HepG2 (cell line): ENCODE measurements around the gene DOK4. TPM values are rescaled to one million over a fixed set of nuclear protein-coding genes. Genes with fewer than 3 reads are reported as not detected.
A peak's percentile ranks its signal among the peaks of the same experiment; 100 is the strongest.

ENCODE experiments used
- ARNT2 ChIP-seq: sonication (generic); formaldehyde crosslinking; IDR thresholded peaks from 2 replicates; pipeline ENCODE4 v1.8.0; 2022; ENCODE audit warnings: mild to moderate bottlenecking, low read depth, missing genetic modification reagents, moderate library complexity
- ATF2 ChIP-seq: sonication (generic); formaldehyde crosslinking; IDR thresholded peaks from 2 replicates; pipeline ENCODE4 v1.4.0; 2020; ENCODE audit warnings: missing genetic modification reagents
- DNMT1 ChIP-seq: sonication (generic); formaldehyde crosslinking; IDR thresholded peaks from 2 replicates; pipeline ENCODE4 v1.5.1; 2020; ENCODE audit warnings: mild to moderate bottlenecking, missing genetic modification reagents
- DR1 ChIP-seq: sonication (generic); formaldehyde crosslinking; IDR thresholded peaks from 2 replicates; pipeline ENCODE4 v1.8.0; 2021; ENCODE audit warnings: mild to moderate bottlenecking, missing genetic modification reagents, inconsistent platforms
- FOXP1 ChIP-seq, 2 experiments: fragments of 450-650 bp in 1 of 2; IDR thresholded peaks; 2 replicates each; pipeline ENCODE4 v1.6.1; 2017 to 2018; ENCODE audit warnings: antibody characterized with exemption in 1 of 2
- ISX ChIP-seq: sonication (generic); formaldehyde crosslinking; conservative IDR thresholded peaks from 2 replicates; pipeline ENCODE4 v1.5.0; 2020; ENCODE audit warnings: missing genetic modification reagents
- NRL ChIP-seq: sonication (generic); formaldehyde crosslinking; IDR thresholded peaks from 2 replicates; pipeline ENCODE4 v1.5.0; 2020; ENCODE audit warnings: missing genetic modification reagents, mild to moderate bottlenecking, moderate library complexity, borderline replicate concordance
- PTBP1 ChIP-seq: fragments of 200-400 bp; formaldehyde crosslinking; IDR thresholded peaks from 2 replicates; pipeline ENCODE4 v1.6.1; 2018; ENCODE audit warnings: low read length, low read depth; ENCODE audit not compliant: poor library complexity, severe bottlenecking
- RBFOX2 ChIP-seq: fragments of 200-400 bp; formaldehyde crosslinking; IDR thresholded peaks from 2 replicates; pipeline ENCODE4 v1.6.1; 2017; ENCODE audit warnings: low read depth, mild to moderate bottlenecking, low read length
- RXRA ChIP-seq: sonication (generic); formaldehyde crosslinking; IDR thresholded peaks from 2 replicates; pipeline ENCODE4 v1.5.1; 2020; ENCODE audit warnings: missing genetic modification reagents
- SMC3 ChIP-seq: IDR thresholded peaks from 2 replicates; pipeline ENCODE4 v1.6.1; 2011; ENCODE audit warnings: low read length, improper control_type of control experiment
- SRSF1 ChIP-seq: fragments of 200-400 bp; formaldehyde crosslinking; optimal IDR thresholded peaks from 2 replicates; pipeline ENCODE3; 2017; ENCODE audit warnings: mild to moderate bottlenecking, low read depth, low read length, moderate library complexity
- ZNF180 ChIP-seq: sonication (generic); formaldehyde crosslinking; IDR thresholded peaks from 2 replicates; pipeline ENCODE4 v1.4.0; 2020; ENCODE audit warnings: low read depth, missing genetic modification reagents, borderline replicate concordance
- ZNF335 ChIP-seq: sonication (generic); formaldehyde crosslinking; IDR thresholded peaks from 2 replicates; pipeline ENCODE4 v1.4.0; 2020; ENCODE audit warnings: missing genetic modification reagents
- ZNF543 ChIP-seq: sonication (generic); formaldehyde crosslinking; IDR thresholded peaks from 2 replicates; pipeline ENCODE4 v1.4.0; 2020; ENCODE audit warnings: mild to moderate bottlenecking, missing genetic modification reagents
- ZNF589 ChIP-seq: sonication (generic); formaldehyde crosslinking; conservative IDR thresholded peaks from 2 replicates; pipeline ENCODE4 v1.8.0; 2022; ENCODE audit warnings: mild to moderate bottlenecking, moderate library complexity, missing genetic modification reagents
- ZNF616 ChIP-seq: sonication (generic); formaldehyde crosslinking; IDR thresholded peaks from 2 replicates; pipeline ENCODE4 v1.5.0; 2020; ENCODE audit warnings: low read depth, mild to moderate bottlenecking, missing genetic modification reagents
- ZNF782 ChIP-seq: sonication (generic); formaldehyde crosslinking; IDR thresholded peaks from 2 replicates; pipeline ENCODE4 v1.4.0; 2020; ENCODE audit warnings: missing genetic modification reagents, mild to moderate bottlenecking, borderline replicate concordance
- ZNF83 ChIP-seq: sonication (generic); formaldehyde crosslinking; IDR thresholded peaks from 2 replicates; pipeline ENCODE4 v1.4.0; 2020; ENCODE audit warnings: missing genetic modification reagents, mild to moderate bottlenecking, borderline replicate concordance
- polyA plus RNA-seq, 8 experiments: library from polyadenylated mRNA; depleted of rRNA in 3 of 8; stranded (reverse) in 7 of 8; unstranded in 1 of 8; fragments of >200 nt; fragmentation: Illumina TruSeq in 4 of 8; extraction: Trizol in 4 of 8; gene quantifications; 2 replicates each; pipeline versions ENCODE4 v1.2.1 to v1.2.3, GENCODE V29; 2011 to 2016; ENCODE audit warnings: low read depth in 4 of 8, missing spikeins in 1 of 8, mixed read lengths in 1 of 8; ENCODE audit not compliant: insufficient read depth in 1 of 8
- total RNA-seq, 5 experiments: library from RNA; depleted of rRNA; stranded (reverse); fragments of >200 nt; fragmentation: Illumina TruSeq; extraction: Trizol; gene quantifications; 2 replicates each; pipeline ENCODE4 v1.2.3, GENCODE V29; 2016; ENCODE audit warnings: low read depth in 1 of 5
- TF ChIP-seq, protein P1 (sequence below): IDR thresholded peaks from 2 replicates; pipeline ENCODE4 v1.6.1; 2018; ENCODE audit warnings: missing genetic modification reagents, mild to moderate bottlenecking, missing compliant biosample characterization
- TF ChIP-seq, protein P2 (sequence below): sonication (generic); formaldehyde crosslinking; conservative IDR thresholded peaks from 2 replicates; pipeline ENCODE4 v1.8.0; 2022; ENCODE audit warnings: mild to moderate bottlenecking, moderate library complexity, missing genetic modification reagents

Gene DOK4
- total and polyA plus RNA-seq, 2 of the 13 experiments (the other 11 are each of a cell fraction or from before 2014, with no cell fraction given): 52.7 to 70.0 TPM

DNA sequence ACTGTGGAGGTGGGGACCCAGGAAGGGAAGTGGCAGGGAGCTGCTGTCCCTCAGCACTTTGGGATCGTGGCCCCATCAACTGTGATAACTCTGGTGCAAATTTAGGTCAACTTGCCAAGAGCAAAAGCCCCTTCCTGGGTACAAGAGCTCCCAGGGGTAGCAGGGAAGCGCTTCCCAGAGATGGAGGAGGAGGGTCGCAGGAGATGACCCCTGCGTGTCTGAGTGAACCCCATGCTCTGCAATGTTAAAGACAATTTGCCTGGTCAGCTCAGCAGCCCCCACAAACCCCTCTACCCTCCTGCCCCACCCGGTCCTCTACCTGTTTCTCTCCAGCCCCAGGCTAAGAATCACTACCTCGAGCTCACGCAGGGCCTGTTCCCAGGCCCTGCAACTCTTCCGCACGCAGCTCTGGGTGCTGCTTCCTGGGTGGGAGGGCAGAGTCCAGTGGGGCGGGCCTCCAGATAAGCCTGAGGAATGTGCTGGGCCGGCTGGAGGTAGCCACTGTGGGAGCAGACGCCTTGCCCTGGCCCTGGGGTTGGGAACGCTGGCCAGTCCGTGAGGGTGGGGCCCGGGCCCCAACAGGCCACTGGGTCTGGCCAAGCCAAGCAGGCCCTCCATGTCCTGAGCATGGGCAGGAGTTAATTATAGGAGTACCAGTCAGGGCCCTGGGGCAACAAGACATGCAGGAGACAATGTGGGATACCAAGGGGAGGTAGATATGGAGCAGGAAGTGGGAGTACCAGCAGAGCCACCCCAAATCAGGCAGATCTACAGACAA is 6.1 kb downstream of the DOK4 start (continued):
- TF ChIP-seq ZNF335 (CRISPR knock-in tag) (peak; percentile 46; the same call in 1 of the 2 replicates), ZNF782 (CRISPR knock-in tag) (no peak; the same call in 1 of the 2 replicates), DNMT1 (CRISPR knock-in tag) (no peak), DR1 (peak; percentile 34; the same call in 1 of the 2 replicates), RXRA (CRISPR knock-in tag) (peak; percentile 79; the same call in 1 of the 2 replicates), ZNF543 (CRISPR knock-in tag) (0 out of 2 replicates have a peak, but pooled peaks have one; percentile 44), ISX (CRISPR knock-in tag) (no peak), NRL (peak; percentile 49; the same call in 1 of the 2 replicates), ZNF616 (CRISPR knock-in tag) (no peak), SMC3 (no peak; the same call in 1 of the 2 replicates), FOXP1 (IDR thresholded peaks at IDR 0.05) (no peak), FOXP1 (CRISPR knock-in tag; IDR thresholded peaks at IDR 0.05) (peak; percentile 43; the same call in 1 of the 2 replicates), RBFOX2 (peak; percentile 78), SRSF1 (no peak), ZNF589 (CRISPR knock-in tag) (peak; percentile 41; the same call in 1 of the 2 replicates), ATF2 (CRISPR knock-in tag) (peak; percentile 61), ARNT2 (peak; percentile 53; the same call in 1 of the 2 replicates), ZNF180 (no peak), PTBP1 (peak; percentile 87), ZNF83 (CRISPR knock-in tag) (peak; percentile 89; the same call in 1 of the 2 replicates)
- TF ChIP-seq, protein P1, sequence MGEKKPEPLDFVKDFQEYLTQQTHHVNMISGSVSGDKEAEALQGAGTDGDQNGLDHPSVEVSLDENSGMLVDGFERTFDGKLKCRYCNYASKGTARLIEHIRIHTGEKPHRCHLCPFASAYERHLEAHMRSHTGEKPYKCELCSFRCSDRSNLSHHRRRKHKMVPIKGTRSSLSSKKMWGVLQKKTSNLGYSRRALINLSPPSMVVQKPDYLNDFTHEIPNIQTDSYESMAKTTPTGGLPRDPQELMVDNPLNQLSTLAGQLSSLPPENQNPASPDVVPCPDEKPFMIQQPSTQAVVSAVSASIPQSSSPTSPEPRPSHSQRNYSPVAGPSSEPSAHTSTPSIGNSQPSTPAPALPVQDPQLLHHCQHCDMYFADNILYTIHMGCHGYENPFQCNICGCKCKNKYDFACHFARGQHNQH: 0 out of 2 replicates have a peak, but pooled peaks have one; percentile 55
- TF ChIP-seq, protein P2, sequence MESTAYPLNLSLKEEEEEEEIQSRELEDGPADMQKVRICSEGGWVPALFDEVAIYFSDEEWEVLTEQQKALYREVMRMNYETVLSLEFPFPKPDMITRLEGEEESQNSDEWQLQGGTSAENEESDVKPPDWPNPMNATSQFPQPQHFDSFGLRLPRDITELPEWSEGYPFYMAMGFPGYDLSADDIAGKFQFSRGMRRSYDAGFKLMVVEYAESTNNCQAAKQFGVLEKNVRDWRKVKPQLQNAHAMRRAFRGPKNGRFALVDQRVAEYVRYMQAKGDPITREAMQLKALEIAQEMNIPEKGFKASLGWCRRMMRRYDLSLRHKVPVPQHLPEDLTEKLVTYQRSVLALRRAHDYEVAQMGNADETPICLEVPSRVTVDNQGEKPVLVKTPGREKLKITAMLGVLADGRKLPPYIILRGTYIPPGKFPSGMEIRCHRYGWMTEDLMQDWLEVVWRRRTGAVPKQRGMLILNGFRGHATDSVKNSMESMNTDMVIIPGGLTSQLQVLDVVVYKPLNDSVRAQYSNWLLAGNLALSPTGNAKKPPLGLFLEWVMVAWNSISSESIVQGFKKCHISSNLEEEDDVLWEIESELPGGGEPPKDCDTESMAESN: peak; percentile 51; the same call in 1 of the 2 replicates
